H1 (cell line): ENCODE data around the gene RASSF5. TPM values are rescaled to one million over a fixed set of nuclear protein-coding genes. Genes with fewer than 3 reads are reported as not detected.

Experiments
- SUZ12 ChIP-seq: fragments of 200-600 bp; sonication (generic); IDR thresholded peaks from 2 replicates; pipeline ENCODE4 v1.6.1; 2012; ENCODE audit warnings: mild to moderate bottlenecking, inconsistent platforms, low read length, moderate library complexity, mixed read lengths
- polyA plus RNA-seq, 7 experiments: library from polyadenylated mRNA; depleted of rRNA in 3 of 7; stranded (reverse) in 5 of 7; unstranded in 2 of 7; fragments of >200 nt in 5 of 7; fragments of 200-250 nt in 2 of 7; gene quantifications; 1 replicate in 5 of 7; 2 replicates in 1 of 7; 4 replicates in 1 of 7; pipeline versions ENCODE4 v1.2.1 to v1.2.3, GENCODE V29; 2011 to 2013; ENCODE audit warnings: missing spikeins in 2 of 7, mixed read lengths in 2 of 7
- total RNA-seq: library from RNA; stranded (reverse); fragmentation: NEBNext Ultra II Directional; extraction: Animal tissue kit (Norgen Biotek cat#: 25700); gene quantifications from 2 replicates; pipeline ENCODE4 v1.2.1, GENCODE V29; 2021

RASSF5 gene
- total and polyA plus RNA-seq, 2 of the 8 experiments (the other 6 are each of a cell fraction or from before 2014, with no cell fraction given), result 0.82 to 1.8 TPM

DNA sequence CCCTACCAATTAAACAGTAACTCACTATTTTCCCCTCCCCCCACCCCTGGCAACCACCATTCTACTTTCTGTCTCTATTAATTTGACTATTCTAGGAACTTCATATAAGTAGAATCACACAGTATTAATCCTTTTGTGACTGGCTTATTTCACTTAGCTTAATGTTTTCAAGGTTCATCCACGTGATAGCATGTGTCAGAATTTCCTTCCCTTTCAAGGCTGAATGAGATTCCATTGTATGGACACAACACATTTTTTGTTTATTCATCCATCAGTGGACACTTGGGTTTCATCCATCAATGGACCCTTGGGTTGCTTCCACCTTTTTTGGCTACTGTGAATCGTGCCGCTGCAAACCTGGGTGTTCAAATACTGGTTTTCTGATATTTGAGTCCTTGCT, 63.2 kb downstream of the RASSF5 start (continued):
- no peak for TF ChIP-seq SUZ12
- TF ChIP-seq, all 59 proteins: peak for 0
